Muscle layer of colon (tissue), 2 donors: Measurements from ENCODE around the gene RPTOR.
"Not testable (repeated sequence)": the region's sequence is repeated elsewhere in the genome, so short reads cannot be mapped to it uniquely, and the experiment has no call there.

Source experiments
- H3K27ac ChIP-seq: one replicate; pipeline ENCODE4 v1.7.0; 2013; ENCODE audit warnings: low read depth, mild to moderate bottlenecking, low read length, moderate library complexity
- H3K27me3 ChIP-seq, 2 donors: one replicate each; pipeline ENCODE4 v1.7.0; 2013; ENCODE audit warnings: low read length in 2 of 2, mild to moderate bottlenecking in 2 of 2; ENCODE audit not compliant: insufficient read depth in 2 of 2, control insufficient read depth in 1 of 2
- H3K36me3 ChIP-seq: one replicate; pipeline ENCODE4 v1.7.0; 2013; ENCODE audit warnings: mild to moderate bottlenecking, low read length; ENCODE audit not compliant: insufficient read depth
- H3K4me1 ChIP-seq: one replicate; pipeline ENCODE4 v1.7.0; 2013; ENCODE audit warnings: mild to moderate bottlenecking, low read length; ENCODE audit not compliant: insufficient read depth
- H3K4me3 ChIP-seq, 2 donors: one replicate each; pipeline ENCODE4 v1.7.0; 2013; ENCODE audit warnings: low read length in 2 of 2, low read depth in 1 of 2, mild to moderate bottlenecking in 1 of 2, moderate library complexity in 1 of 2
- H3K9ac ChIP-seq: one replicate; pipeline ENCODE4 v1.7.0; 2013; ENCODE audit warnings: low read length
- H3K9me3 ChIP-seq: one replicate; pipeline ENCODE4 v1.7.0; 2013; ENCODE audit warnings: mild to moderate bottlenecking, low read length
- donor health status: abdominal sarcoma.
- donor health status: Adenocarcinoma of cecum.

RPTOR gene

DNA sequence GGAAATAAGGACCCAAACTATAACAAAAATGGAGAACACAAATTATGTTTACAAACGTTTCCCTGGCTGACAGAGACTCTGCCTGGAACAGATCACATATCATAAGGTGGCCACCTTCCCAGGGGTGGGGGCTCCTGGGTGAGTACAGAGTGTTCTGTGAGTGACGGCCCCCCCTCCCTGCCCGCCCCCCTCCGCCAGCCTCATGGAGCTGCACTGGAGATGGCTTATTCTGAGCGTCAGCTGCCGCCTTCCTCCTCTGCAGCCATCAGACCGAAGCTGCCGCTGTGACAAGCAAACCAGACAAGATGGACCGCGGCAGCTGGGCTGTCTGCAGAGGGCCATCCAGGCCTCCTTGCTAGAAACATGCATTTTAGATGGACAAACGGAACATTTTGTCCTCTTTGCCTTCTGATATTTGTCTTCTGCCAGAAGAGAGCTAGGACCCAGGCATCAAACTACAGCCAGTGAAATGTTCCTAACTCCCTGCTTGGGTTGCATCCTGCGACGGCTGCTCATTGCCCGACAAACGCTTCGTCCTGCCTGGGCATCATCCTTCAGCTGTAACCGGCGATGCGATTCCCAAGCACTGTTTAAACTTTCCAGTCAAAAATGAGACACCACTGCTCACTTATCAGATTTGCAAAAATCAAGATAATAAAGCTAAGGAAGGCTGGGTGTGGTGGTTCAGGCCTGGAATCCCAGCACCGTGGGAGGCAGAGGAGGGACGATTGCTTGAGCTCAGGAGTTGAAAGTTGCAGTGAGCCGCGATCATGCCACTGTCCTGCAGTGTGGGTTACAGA, 15.3 kb upstream of the RPTOR start:
- H3K4me1 ChIP-seq: peaks cover 21% of the 10 kb centered on the region
- peak overlapping the region; percentile 0 for H3K27ac ChIP-seq
- no peaks in the 10 kb centered on the region for H3K27me3 ChIP-seq
- H3K9me3 ChIP-seq: no peaks in the 10 kb centered on the region
- no peaks in the 10 kb centered on the region for H3K36me3 ChIP-seq
- no peak overlapping the region for H3K9ac ChIP-seq
- no peak overlapping the region for H3K4me3 ChIP-seq

DNA sequence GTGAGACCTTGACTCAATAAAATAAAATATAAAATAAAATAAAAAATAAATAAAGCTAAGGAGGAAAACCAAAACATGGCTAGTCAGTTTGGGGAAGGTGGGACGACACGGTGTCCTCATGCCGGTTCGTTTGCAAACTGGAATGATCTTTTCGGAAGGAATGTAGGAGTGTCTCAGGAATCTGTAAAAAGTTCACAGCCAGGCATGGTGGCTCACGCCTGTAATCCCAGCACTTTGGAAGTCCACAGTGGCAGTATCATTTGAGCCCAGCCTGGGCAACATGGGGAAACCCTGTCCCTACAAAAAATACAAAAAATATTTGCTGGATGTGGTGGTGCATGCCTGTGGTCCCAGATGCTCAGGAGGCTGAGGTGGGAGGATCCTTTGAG, 14.7 kb upstream of the RPTOR start:
- Histone ChIP-seq H3K9me3 (no peaks in the 10 kb centered on the region), H3K4me1 (peaks cover 15% of the 10 kb centered on the region), H3K4me3 (no peak overlapping the region), H3K9ac (no peak overlapping the region), H3K36me3 (no peaks in the 10 kb centered on the region), H3K27ac (no peak overlapping the region), H3K27me3 (no peaks in the 10 kb centered on the region)

DNA sequence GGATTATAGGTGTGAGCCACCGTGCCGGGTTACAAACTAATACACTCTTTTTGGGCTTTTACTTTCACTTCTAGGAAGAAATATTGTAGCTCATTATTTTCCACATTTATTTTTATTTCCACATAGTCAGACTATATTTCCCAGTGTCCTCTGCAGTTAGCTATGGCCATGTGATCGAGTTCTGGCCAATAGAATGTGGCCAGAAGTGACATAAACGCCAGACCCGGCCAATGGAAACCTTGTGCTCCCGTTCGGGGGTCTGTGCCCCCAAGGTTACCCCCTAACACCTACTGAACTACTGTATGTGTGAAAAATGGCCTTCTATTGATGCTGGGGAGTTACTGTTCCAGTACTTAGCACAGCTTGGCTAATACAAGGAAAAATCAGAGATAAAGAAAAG, 13.2 kb upstream of the RPTOR start:
- no peak overlapping the region for H3K27ac ChIP-seq
- H3K9ac ChIP-seq: no peak overlapping the region
- H3K4me1 ChIP-seq: peaks cover 10% of the 10 kb centered on the region
- no peaks in the 10 kb centered on the region for H3K27me3 ChIP-seq
- no peaks in the 10 kb centered on the region for H3K36me3 ChIP-seq
- no peak overlapping the region for H3K4me3 ChIP-seq
- H3K9me3 ChIP-seq: no peaks in the 10 kb centered on the region

DNA sequence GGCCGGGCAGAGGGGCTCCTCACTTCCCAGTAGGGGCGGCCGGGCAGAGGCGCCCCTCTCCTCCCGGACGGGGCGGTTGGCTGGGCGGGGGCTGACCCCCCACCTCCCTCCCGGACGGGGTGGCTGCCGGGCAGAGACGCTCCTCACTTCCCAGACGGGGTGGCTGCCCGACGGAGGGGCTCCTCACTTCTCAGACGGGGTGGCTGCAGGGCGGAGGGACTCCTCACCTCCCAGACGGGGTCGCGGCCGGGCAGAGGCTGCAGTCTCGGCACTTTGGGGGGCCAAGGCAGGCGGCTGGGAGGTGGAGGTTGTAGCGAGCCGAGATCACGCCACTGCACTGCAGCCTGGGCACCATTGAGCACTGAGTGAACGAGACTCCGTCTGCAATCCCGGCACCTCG, 7.3 kb upstream of the RPTOR start:
- not testable (repeated sequence) for H3K9me3 ChIP-seq, H3K27ac ChIP-seq, H3K4me3 ChIP-seq, H3K36me3 ChIP-seq, H3K27me3 ChIP-seq, H3K9ac ChIP-seq, H3K4me1 ChIP-seq

DNA sequence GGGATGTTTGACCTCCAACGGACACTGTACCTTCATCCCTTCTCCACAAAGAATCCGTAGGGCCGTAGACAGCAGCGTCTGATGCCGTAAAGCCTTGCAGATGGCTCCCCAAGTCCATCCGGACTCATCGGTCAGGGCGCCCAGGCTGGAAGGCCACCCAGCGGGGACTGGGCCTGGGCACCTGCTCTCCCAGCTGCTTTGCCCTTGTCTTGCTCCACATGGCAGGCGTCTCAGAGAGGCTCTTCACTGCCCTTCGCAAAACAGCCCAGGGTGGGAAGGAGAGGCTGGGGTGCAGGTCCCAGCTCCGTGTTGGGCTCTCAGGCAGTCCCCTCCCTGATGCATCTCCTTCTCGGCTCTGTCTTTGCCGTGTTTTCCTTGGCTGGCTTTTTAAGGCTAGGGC, 6.2 kb upstream of the RPTOR start:
- Histone ChIP-seq H3K4me1 (no peaks in the 10 kb centered on the region), H3K36me3 (no peaks in the 10 kb centered on the region), H3K27me3 (no peaks in the 10 kb centered on the region), H3K9ac (no peak overlapping the region), H3K9me3 (no peaks in the 10 kb centered on the region), H3K27ac (no peak overlapping the region), H3K4me3 (no peak overlapping the region)

DNA sequence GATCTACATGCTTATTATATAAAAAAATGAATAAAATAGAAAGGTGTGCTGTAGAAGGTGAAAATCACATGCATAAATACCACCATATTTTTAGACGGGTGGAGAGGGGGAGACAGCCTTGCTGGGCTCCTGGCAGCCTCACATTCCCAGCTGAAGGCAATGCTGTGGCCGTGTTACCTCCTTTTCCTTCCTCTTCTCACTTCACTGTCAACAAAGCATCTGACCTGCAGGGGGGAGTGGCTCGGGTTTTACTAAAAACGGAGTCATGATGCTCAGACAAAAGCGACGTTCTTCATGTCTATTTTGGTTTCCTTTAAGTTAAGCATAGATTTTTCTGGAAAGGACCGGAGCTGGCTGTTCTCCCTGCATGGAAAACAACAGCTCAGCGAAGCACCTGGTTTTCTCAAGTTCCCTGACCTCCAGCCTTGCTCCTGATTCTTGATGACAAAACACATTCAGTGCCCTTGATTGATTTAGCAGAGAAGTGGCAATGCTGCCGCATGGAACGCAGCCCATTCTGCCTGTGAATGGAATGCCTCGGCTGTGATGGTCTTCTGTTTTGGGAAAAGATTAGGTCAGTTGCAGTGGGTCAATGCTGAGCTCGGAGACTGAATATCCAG, 5.5 kb upstream of the RPTOR start:
- H3K27me3 ChIP-seq: no peaks in the 10 kb centered on the region
- no peaks in the 10 kb centered on the region for H3K36me3 ChIP-seq
- H3K27ac ChIP-seq: no peak overlapping the region
- no peaks in the 10 kb centered on the region for H3K4me1 ChIP-seq
- H3K9me3 ChIP-seq: no peaks in the 10 kb centered on the region
- no peak overlapping the region for H3K9ac ChIP-seq
- no peak overlapping the region for H3K4me3 ChIP-seq

DNA sequence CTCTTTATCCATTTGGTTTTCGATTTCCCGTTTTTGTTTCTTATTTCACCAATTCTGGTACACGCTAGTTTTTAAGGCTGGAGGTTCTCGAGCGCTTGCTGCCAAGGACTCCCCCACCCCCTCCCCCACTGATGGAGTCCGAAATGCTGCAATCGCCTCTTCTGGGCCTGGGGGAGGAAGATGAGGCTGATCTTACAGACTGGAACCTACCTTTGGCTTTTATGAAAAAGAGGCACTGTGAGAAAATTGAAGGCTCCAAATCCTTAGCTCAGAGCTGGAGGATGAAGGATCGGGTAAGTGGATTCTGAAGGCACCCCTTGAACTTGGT, 825 bp downstream of the RPTOR start:
- H3K36me3 ChIP-seq: no peaks in the 10 kb centered on the region
- peak overlapping the region; percentile 96 to 100 for H3K4me3 ChIP-seq
- H3K27me3 ChIP-seq: no peaks in the 10 kb centered on the region
- H3K9me3 ChIP-seq: no peaks in the 10 kb centered on the region
- H3K27ac ChIP-seq: peak overlapping the region; percentile 89
- H3K4me1 ChIP-seq: peaks cover 17% of the 10 kb centered on the region
- peak overlapping the region; percentile 88 for H3K9ac ChIP-seq

DNA sequence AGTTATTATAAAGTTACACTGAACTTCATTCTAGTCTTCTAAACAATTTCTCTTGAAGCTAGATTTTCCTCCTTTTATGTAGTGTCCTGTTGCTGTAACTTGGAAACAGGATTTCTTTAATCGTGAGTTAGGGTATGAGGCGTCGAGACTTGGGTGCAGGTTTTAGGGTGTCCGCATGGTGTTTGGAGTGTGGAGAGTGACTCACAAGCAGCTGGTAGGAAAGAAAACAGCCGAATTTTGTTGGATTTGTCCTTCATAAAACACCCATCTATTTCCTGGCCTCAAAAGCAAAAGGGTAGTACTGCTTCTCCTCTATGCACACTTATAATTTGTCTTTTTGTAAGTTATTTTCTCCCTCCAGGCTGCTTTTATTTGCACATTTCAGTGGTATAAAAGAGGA, 1.6 kb downstream of the RPTOR start:
- Histone ChIP-seq H3K36me3 (no peaks in the 10 kb centered on the region), H3K27ac (no peak overlapping the region), H3K4me3 (peak overlapping the region; percentile 12 to 96), H3K4me1 (peaks cover 17% of the 10 kb centered on the region), H3K9me3 (no peaks in the 10 kb centered on the region), H3K9ac (no peak overlapping the region), H3K27me3 (no peaks in the 10 kb centered on the region)

DNA sequence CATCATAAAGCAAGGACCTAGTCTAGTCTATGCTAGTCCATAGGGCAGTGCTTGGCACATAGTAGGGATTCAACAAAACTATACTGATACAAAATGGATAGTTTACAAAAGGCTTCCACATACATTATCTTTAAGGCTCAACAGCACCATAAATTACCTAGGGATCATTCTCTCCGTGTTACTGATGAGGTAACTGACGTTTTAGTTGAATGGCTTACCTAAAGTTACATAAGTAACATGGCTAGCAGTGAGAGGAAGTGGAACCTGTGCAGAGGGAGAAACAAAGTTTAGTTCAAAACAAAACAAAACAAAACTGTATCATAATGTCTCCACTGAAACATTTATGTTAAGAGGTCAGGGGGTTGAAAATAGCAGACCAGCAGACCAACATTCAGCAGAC, 7.9 kb downstream of the RPTOR start:
- no peak overlapping the region for H3K27ac ChIP-seq
- peaks cover 1% of the 10 kb centered on the region for H3K4me1 ChIP-seq
- H3K36me3 ChIP-seq: no peaks in the 10 kb centered on the region
- H3K27me3 ChIP-seq: no peaks in the 10 kb centered on the region
- H3K4me3 ChIP-seq: no peak overlapping the region
- no peaks in the 10 kb centered on the region for H3K9me3 ChIP-seq
- H3K9ac ChIP-seq: no peak overlapping the region

DNA sequence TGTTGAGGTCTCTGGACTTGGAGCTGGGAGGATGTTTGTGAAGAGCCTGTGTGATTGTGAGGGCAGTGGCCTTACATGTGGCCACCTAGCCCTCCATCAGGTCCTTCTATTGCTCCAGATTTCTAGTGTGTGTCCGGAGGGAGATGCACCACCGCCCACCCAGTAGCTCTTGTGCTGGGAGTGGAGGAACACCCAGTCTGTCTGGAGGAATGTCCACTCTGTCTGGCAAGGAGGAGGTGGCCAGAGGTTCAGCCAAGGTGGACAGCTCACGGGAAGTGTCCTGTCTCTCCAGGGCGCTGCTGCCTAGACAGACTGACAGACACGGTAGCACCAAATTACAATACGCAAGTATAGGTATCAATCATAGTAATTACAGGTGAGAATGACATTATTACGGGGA, 10.6 kb downstream of the RPTOR start:
- Histone ChIP-seq H3K4me1 (no peaks in the 10 kb centered on the region), H3K9me3 (no peaks in the 10 kb centered on the region), H3K27me3 (no peaks in the 10 kb centered on the region), H3K27ac (no peak overlapping the region), H3K9ac (no peak overlapping the region), H3K36me3 (no peaks in the 10 kb centered on the region), H3K4me3 (no peak overlapping the region)

DNA sequence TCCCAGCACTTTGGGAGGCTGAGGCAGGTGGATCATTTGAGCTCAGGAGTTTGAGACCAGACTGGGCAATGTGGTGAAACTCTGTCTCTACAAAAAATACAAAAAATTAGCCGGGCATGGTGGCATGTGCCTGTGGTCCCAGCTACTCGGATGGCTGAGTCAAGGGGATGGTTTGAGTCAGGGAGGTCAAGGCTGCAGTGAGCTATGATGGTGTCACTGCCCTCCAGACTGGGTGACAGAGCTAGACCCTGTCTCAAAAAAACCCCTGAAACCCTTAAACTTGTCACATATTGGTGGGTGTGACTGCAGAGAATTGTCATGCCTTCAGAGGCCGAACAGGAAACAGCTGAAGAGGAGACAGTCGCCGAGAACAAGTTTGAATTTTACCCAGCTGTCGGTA, 13.4 kb downstream of the RPTOR start:
- no peaks in the 10 kb centered on the region for H3K27me3 ChIP-seq
- no peak overlapping the region for H3K4me3 ChIP-seq
- no peak overlapping the region for H3K27ac ChIP-seq
- no peaks in the 10 kb centered on the region for H3K36me3 ChIP-seq
- no peaks in the 10 kb centered on the region for H3K9me3 ChIP-seq
- H3K9ac ChIP-seq: no peak overlapping the region
- no peaks in the 10 kb centered on the region for H3K4me1 ChIP-seq

DNA sequence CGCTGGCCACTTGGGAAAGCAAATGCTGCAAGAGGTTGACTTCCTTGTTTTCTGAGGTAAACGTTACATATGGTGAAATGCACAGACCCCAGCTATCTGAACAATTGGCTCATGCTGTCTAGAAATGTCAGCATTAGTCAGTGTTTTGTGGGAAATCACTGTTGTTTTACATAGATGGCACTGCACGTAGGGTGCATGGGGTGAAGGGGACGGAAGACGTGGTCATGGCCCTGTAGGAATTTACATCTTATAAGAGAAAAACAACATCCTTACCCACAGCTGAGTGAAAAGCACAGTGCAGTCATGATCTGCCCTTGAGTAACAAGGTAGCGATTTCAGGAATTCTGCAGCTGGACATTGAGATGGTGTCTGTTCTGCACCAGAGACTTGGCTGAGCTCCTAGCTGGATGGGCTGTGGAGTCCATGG, 15.2 kb downstream of the RPTOR start:
- no peaks in the 10 kb centered on the region for H3K9me3 ChIP-seq
- H3K4me3 ChIP-seq: no peak overlapping the region
- no peak overlapping the region for H3K27ac ChIP-seq
- no peaks in the 10 kb centered on the region for H3K4me1 ChIP-seq
- no peaks in the 10 kb centered on the region for H3K36me3 ChIP-seq
- no peaks in the 10 kb centered on the region for H3K27me3 ChIP-seq
- H3K9ac ChIP-seq: no peak overlapping the region
